GM23338 (cell line): ENCODE results near the gene LIMA1. TPM values are rescaled to one million over a fixed set of nuclear protein-coding genes. Genes with fewer than 3 reads are reported as not detected.
"Not testable (repeated sequence)": the region's sequence is repeated elsewhere in the genome, so short reads cannot be mapped to it uniquely, and the experiment has no call there.

ENCODE experiments used
- ATAC-seq: fragments of 200-7000 bp; cut with Tn5 transposase; 3 replicates; pipeline ENCODE4 v1.9.1; 2020
- DNase-seq: peaks from one replicate; pipeline ENCODE4 v3.0.0-alpha.2; 2015; ENCODE audit warnings: low spot score
- H2AFZ ChIP-seq: fragments of 200-600 bp; sonication (generic); 2 replicates; pipeline ENCODE4 v1.8.0; 2016; ENCODE audit warnings: antibody characterized with exemption, mild to moderate bottlenecking, moderate library complexity
- H3F3A ChIP-seq: fragments of 200-600 bp; sonication (generic); replicated peaks from 2 replicates; pipeline ENCODE4 v1.8.0; 2017; ENCODE audit warnings: antibody characterized with exemption, mixed run types, low read depth
- H3K27ac ChIP-seq: fragments of 200-600 bp; sonication (generic); 2 replicates; pipeline ENCODE4 v1.6.1; 2016; ENCODE audit warnings: low read depth
- H3K27me3 ChIP-seq: fragments of 200-600 bp; sonication (generic); 2 replicates; pipeline ENCODE4 v1.8.0; 2016; ENCODE audit warnings: mild to moderate bottlenecking, mixed run types, moderate library complexity; ENCODE audit not compliant: insufficient read depth
- H3K36me3 ChIP-seq: fragments of 200-600 bp; sonication (generic); 2 replicates; pipeline ENCODE4 v1.8.0; 2016; ENCODE audit warnings: mild to moderate bottlenecking; ENCODE audit not compliant: insufficient read depth
- H3K4me1 ChIP-seq: fragments of 200-600 bp; sonication (generic); 2 replicates; pipeline ENCODE4 v1.8.0; 2016; ENCODE audit warnings: mild to moderate bottlenecking, moderate library complexity; ENCODE audit not compliant: insufficient read depth
- H3K4me2 ChIP-seq: fragments of 200-600 bp; sonication (generic); 2 replicates; pipeline ENCODE4 v1.7.1; 2017; ENCODE audit warnings: mixed run types
- H3K4me3 ChIP-seq: fragments of 200-600 bp; sonication (generic); 2 replicates; pipeline ENCODE4 v1.6.1; 2016; ENCODE audit warnings: mixed run types
- H3K79me2 ChIP-seq: fragments of 200-600 bp; sonication (generic); replicated peaks from 2 replicates; pipeline ENCODE4 v1.8.0; 2017; ENCODE audit warnings: mild to moderate bottlenecking; ENCODE audit not compliant: insufficient read depth
- H3K9me2 ChIP-seq: fragments of 200-600 bp; sonication (generic); 2 replicates; pipeline ENCODE4 v1.8.0; 2017; ENCODE audit not compliant: insufficient read depth
- H4K20me1 ChIP-seq: fragments of 200-600 bp; sonication (generic); replicated peaks from 2 replicates; pipeline ENCODE4 v1.8.0; 2017; ENCODE audit warnings: mild to moderate bottlenecking; ENCODE audit not compliant: insufficient read depth
- H3K27ac Mint-ChIP-seq: 2 replicates; pipeline ENCODE4 v1.8.0; 2020; ENCODE audit warnings: inconsistent platforms, mild to moderate bottlenecking, moderate library complexity, mixed read lengths
- H3K27me3 Mint-ChIP-seq: 3 replicates; pipeline ENCODE4 v1.8.0; 2022; ENCODE audit warnings: low read depth, mild to moderate bottlenecking, moderate library complexity, mixed read lengths, inconsistent platforms; ENCODE audit not compliant: insufficient read depth, poor library complexity
- H3K36me3 Mint-ChIP-seq: 3 replicates; pipeline ENCODE4 v1.8.0; 2021; ENCODE audit warnings: low read depth, mild to moderate bottlenecking, inconsistent platforms, moderate library complexity, mixed read lengths
- H3K4me1 Mint-ChIP-seq: 3 replicates; pipeline ENCODE4 v1.8.0; 2020; ENCODE audit warnings: mild to moderate bottlenecking, inconsistent platforms, mixed read lengths
- H3K4me3 Mint-ChIP-seq: 3 replicates; pipeline ENCODE4 v1.8.0; 2021; ENCODE audit warnings: moderate library complexity, mild to moderate bottlenecking, inconsistent platforms, mixed read lengths
- H3K9me3 Mint-ChIP-seq: 3 replicates; pipeline ENCODE4 v1.8.0; 2020; ENCODE audit warnings: moderate library complexity, mild to moderate bottlenecking, inconsistent platforms, mixed read lengths
- EZH2 ChIP-seq: fragments of 200-600 bp; sonication (generic); IDR thresholded peaks from one replicate; pipeline ENCODE4 v1.8.0; 2017; ENCODE audit warnings: antibody characterized with exemption, mild to moderate bottlenecking, low read depth; ENCODE audit not compliant: unreplicated experiment
- EZH2phosphoT487 ChIP-seq: fragments of 200-600 bp; sonication (generic); IDR thresholded peaks from one replicate; pipeline ENCODE4 v1.8.1; 2018; ENCODE audit warnings: antibody characterized with exemption; ENCODE audit not compliant: unreplicated experiment
- NANOG ChIP-seq: IDR thresholded peaks from 2 replicates; pipeline ENCODE4 v1.6.1; 2016; ENCODE audit warnings: antibody characterized with exemption, borderline replicate concordance
- POLR2AphosphoS5 ChIP-seq: IDR thresholded peaks from 2 replicates; pipeline ENCODE4 v1.6.1; 2016; ENCODE audit warnings: antibody characterized with exemption, low read depth
- REST ChIP-seq: IDR thresholded peaks from one replicate; pipeline ENCODE4 v1.6.1; 2018; ENCODE audit warnings: antibody characterized with exemption; ENCODE audit not compliant: unreplicated experiment
- STAT1 ChIP-seq: IDR thresholded peaks from one replicate; pipeline ENCODE4 v1.6.1; 2016; ENCODE audit warnings: antibody characterized with exemption; ENCODE audit not compliant: unreplicated experiment
- ZNF114 ChIP-seq: fragments of 250-450 bp; sonication (Bioruptor Pico); IDR thresholded peaks from 2 replicates; pipeline ENCODE4 v1.5.0; 2020; ENCODE audit warnings: mild to moderate bottlenecking, moderate library complexity
- ZNF331 ChIP-seq: fragments of 250-450 bp; sonication (Bioruptor Pico); IDR thresholded peaks from 2 replicates; pipeline ENCODE4 v1.5.0; 2020; ENCODE audit warnings: low read depth, mild to moderate bottlenecking, moderate library complexity
- polyA plus RNA-seq: library from polyadenylated mRNA; unstranded; fragments of >200 nt; fragmentation: Nextera tagmentation; extraction: Ambion mirVana; gene quantifications from 2 replicates; pipeline ENCODE4 v1.2.1, GENCODE V29; 2016
- total RNA-seq: library from RNA; depleted of rRNA; stranded (reverse); fragments of >200 nt; shearing (Covaris generic); gene quantifications from 2 replicates; pipeline ENCODE4 v1.2.3, GENCODE V29; 2014
- TF ChIP-seq, protein P1 (sequence below), 2 experiments: fragments of 200-600 bp in 1 of 2; sonication (generic) in 1 of 2; conservative IDR thresholded peaks; 2 replicates each; pipeline versions ENCODE4 v1.5.1 to v1.6.1; 2016 to 2017; ENCODE audit warnings: antibody characterized with exemption in 2 of 2, low read depth in 2 of 2, mild to moderate bottlenecking in 2 of 2, moderate library complexity in 1 of 2

Gene LIMA1
- total and polyA plus RNA-seq, 2 experiments from 2014 or later = 27.7 to 29.6 TPM

GRCh38 chr12:50315803-50316202, 32.5 kb upstream of the LIMA1 start (continued):
- TF ChIP-seq REST = no peak
- TF ChIP-seq STAT1 = no peak
- TF ChIP-seq EZH2phosphoT487 = no peak
- TF ChIP-seq POLR2AphosphoS5 = no peak
- TF ChIP-seq ZNF114 (CRISPR knock-in tag) = no peak

- Mint-ChIP-seq H3K4me1 (peaks cover 9% of the 10 kb centered on the region; the same call in 2 of the 3 replicates), H3K27ac (no peak overlapping the region), H3K36me3 (no peaks in the 10 kb centered on the region), H3K9me3 (no peaks in the 10 kb centered on the region), H3K4me3 (no peak overlapping the region), H3K27me3 (no peaks in the 10 kb centered on the region)
- Histone ChIP-seq H3K79me2 (no peaks in the 10 kb centered on the region), H3K27ac (0 out of 2 replicates have a peak overlapping the region, but pooled peaks have one; percentile 20), H3K4me1 (peaks cover 10% of the 10 kb centered on the region), H3K36me3 (no peaks in the 10 kb centered on the region), H2AFZ (no peak overlapping the region), H3K9me2 (no peaks in the 10 kb centered on the region), H3K27me3 (no peaks in the 10 kb centered on the region), H3K4me2 (no peak overlapping the region), H4K20me1 (no peaks in the 10 kb centered on the region), H3F3A (no peaks in the 10 kb centered on the region), H3K4me3 (no peak overlapping the region)
- DNase-seq (peak; percentile 80), ATAC-seq (peak; percentile 87)
- TF ChIP-seq, protein P1, sequence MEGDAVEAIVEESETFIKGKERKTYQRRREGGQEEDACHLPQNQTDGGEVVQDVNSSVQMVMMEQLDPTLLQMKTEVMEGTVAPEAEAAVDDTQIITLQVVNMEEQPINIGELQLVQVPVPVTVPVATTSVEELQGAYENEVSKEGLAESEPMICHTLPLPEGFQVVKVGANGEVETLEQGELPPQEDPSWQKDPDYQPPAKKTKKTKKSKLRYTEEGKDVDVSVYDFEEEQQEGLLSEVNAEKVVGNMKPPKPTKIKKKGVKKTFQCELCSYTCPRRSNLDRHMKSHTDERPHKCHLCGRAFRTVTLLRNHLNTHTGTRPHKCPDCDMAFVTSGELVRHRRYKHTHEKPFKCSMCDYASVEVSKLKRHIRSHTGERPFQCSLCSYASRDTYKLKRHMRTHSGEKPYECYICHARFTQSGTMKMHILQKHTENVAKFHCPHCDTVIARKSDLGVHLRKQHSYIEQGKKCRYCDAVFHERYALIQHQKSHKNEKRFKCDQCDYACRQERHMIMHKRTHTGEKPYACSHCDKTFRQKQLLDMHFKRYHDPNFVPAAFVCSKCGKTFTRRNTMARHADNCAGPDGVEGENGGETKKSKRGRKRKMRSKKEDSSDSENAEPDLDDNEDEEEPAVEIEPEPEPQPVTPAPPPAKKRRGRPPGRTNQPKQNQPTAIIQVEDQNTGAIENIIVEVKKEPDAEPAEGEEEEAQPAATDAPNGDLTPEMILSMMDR (conservative IDR thresholded peaks at IDR 0.05; ENCODE audit: low read depth in 2 of 2) = peak; percentile 70 to 95
- TF ChIP-seq ZNF331 (CRISPR knock-in tag) (no peak), EZH2 (no peak), REST (no peak), NANOG (no peak), EZH2phosphoT487 (no peak), ZNF114 (CRISPR knock-in tag) (no peak)
Observed at GRCh38 chr12:50314636-50315312, 31.5 kb upstream of the LIMA1 start.

DNA sequence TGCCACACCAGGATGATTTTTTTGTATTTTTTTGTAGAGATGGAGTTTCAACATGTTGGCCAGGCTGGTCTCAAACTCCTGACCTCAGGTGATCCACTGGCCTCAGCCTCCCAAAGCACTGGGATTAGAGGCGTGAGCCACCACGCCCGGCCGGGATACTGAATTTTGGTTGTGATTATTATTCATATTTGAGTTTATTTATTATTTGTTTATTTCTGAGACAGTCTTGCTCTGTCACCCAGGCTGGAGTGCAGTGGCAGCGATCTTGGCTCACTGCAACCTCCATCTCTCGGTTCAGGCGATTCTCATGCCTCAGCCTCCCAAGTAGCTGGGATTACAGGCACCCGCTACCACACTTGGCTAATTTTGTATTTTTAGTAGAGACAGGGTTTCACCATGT, 30.7 kb upstream of the LIMA1 start:
- H3K4me3 Mint-ChIP-seq, H3K27me3 ChIP-seq, H3K4me3 ChIP-seq, ATAC-seq, H3K4me2 ChIP-seq, H3K27ac Mint-ChIP-seq, H3K79me2 ChIP-seq, H4K20me1 ChIP-seq, H3K9me3 Mint-ChIP-seq, H3K27me3 Mint-ChIP-seq, H3K36me3 ChIP-seq, DNase-seq, H3K27ac ChIP-seq, H3K9me2 ChIP-seq, H3F3A ChIP-seq, H2AFZ ChIP-seq, H3K36me3 Mint-ChIP-seq: not testable (repeated sequence)
- peaks cover 12% of the 10 kb centered on the region for H3K4me1 ChIP-seq
- H3K4me1 Mint-ChIP-seq = peaks cover 11% of the 10 kb centered on the region; the same call in 2 of the 3 replicates
